HepG2 (cell line): ENCODE data around the gene PNPLA8. TPM values are rescaled to one million over a fixed set of nuclear protein-coding genes. Genes with fewer than 3 reads are reported as not detected.
"Not testable (repeated sequence)": the region's sequence is repeated elsewhere in the genome, so short reads cannot be mapped to it uniquely, and the experiment has no call there.

Source experiments
- ATAC-seq: fragments of 200-7000 bp; cut with Tn5 transposase; 3 replicates; pipeline ENCODE4 v1.9.1; 2020; ENCODE audit warnings: mild to moderate bottlenecking, moderate library complexity
- BruUV-seq: library from RNA; stranded (reverse); fragments of 400-500 nt; replicated peaks from 2 replicates; lab custom pipeline; 2021; lab: Mats Ljungman, UMichigan
- CTCF ChIA-PET: fragments of 300-600 bp; formaldehyde crosslinking; extraction: SDS; loops from one replicate; lab custom pipeline; 2021; ENCODE audit warnings: low total read pairs, inconsistent platforms, low intra/inter-chr PET ratio; lab: Yijun Ruan, JAX
- POLR2A ChIA-PET: fragments of 350-600 bp; sonication (Branson Sonifier 250); formaldehyde crosslinking; loops from one replicate; lab custom pipeline; 2020; ENCODE audit warnings: antibody characterized with exemption, inconsistent platforms; lab: Yijun Ruan, JAX
- DNase-seq: peaks from one replicate; pipeline ENCODE4 v3.0.0-alpha.2; 2015; ENCODE audit warnings: low spot score
- FAIRE-seq: peaks from 3 replicates; lab custom pipeline; 2011; peaks lifted over from hg19 to GRCh38; lab: Jason Lieb, UNC
- H2AFZ ChIP-seq: one replicate; pipeline ENCODE4 v1.6.1; 2011; ENCODE audit warnings: low read length, inconsistent platforms
- H3K27ac ChIP-seq: fragments of 300-600 bp; 3 replicates; pipeline ENCODE4 v1.8.0; 2011; ENCODE audit warnings: mixed run types, mild to moderate bottlenecking, mixed read lengths, low read length, inconsistent platforms; ENCODE audit not compliant: insufficient read depth; ENCODE audit errors: extremely low read length
- H3K27me3 ChIP-seq, 2 experiments: fragments of 200-600 bp in 1 of 2; 2 replicates in 1 of 2; 3 replicates in 1 of 2; pipeline versions ENCODE4 v1.6.0 to v1.8.0; 2011; ENCODE audit warnings: low read length in 2 of 2, mild to moderate bottlenecking in 2 of 2, moderate library complexity in 2 of 2, inconsistent platforms in 1 of 2; ENCODE audit not compliant: insufficient read depth in 2 of 2, control insufficient read depth in 1 of 2
- H3K36me3 ChIP-seq, 2 experiments: fragments of 200-600 bp in 1 of 2; replicated peaks in 1 of 2; 2 replicates in 1 of 2; 3 replicates in 1 of 2; pipeline versions ENCODE4 v1.5.1 to v1.8.0; 2011; ENCODE audit warnings: low read length in 2 of 2, inconsistent platforms in 1 of 2; ENCODE audit not compliant: insufficient read depth in 2 of 2, control insufficient read depth in 1 of 2
- H3K4me1 ChIP-seq: 2 replicates; pipeline ENCODE4 v1.5.1; 2012; ENCODE audit warnings: low read length, inconsistent platforms; ENCODE audit not compliant: insufficient read depth
- H3K4me2 ChIP-seq: 2 replicates; pipeline ENCODE4 v1.6.0; 2011; ENCODE audit warnings: low read depth, low read length, inconsistent platforms
- H3K4me3 ChIP-seq, 3 experiments: fragments of 200-600 bp in 1 of 3; sonication (generic), shearing (Covaris generic) in 1 of 3; replicated peaks in 1 of 3; 2 replicates each; pipeline ENCODE4 v1.5.1; 2011 to 2016; ENCODE audit warnings: low read length in 3 of 3, inconsistent platforms in 2 of 3, low read depth in 2 of 3, mild to moderate bottlenecking in 2 of 3, control low read depth in 1 of 3, mixed read lengths in 1 of 3; ENCODE audit not compliant: insufficient read depth in 1 of 3
- H3K79me2 ChIP-seq: one replicate; pipeline ENCODE4 v1.6.1; 2011; ENCODE audit warnings: low read length, inconsistent platforms; ENCODE audit not compliant: insufficient read depth
- H3K9ac ChIP-seq: 2 replicates; pipeline ENCODE4 v1.6.0; 2011; ENCODE audit warnings: mild to moderate bottlenecking, low read depth, low read length, inconsistent platforms; ENCODE audit not compliant: insufficient read depth
- H3K9me3 ChIP-seq: 2 replicates; pipeline ENCODE4 v1.5.1; 2012; ENCODE audit warnings: mild to moderate bottlenecking, low read length
- H4K20me1 ChIP-seq: 2 replicates; pipeline ENCODE4 v1.6.0; 2011; ENCODE audit warnings: inconsistent platforms, mild to moderate bottlenecking, low read length, moderate library complexity; ENCODE audit not compliant: insufficient read depth
- FOXA1 ChIP-seq, 2 experiments: fragments of 450-650 bp in 1 of 2; sonication (generic) in 1 of 2; formaldehyde crosslinking in 1 of 2; IDR thresholded peaks; 2 replicates each; pipeline versions ENCODE4 v1.4.0 to v1.6.1; 2016 to 2020; ENCODE audit warnings: missing genetic modification reagents in 1 of 2
- NCOA1 ChIP-seq: sonication (generic); formaldehyde crosslinking; IDR thresholded peaks from 2 replicates; pipeline ENCODE4 v1.9.0; 2021; ENCODE audit warnings: missing genetic modification reagents
- REPIN1 ChIP-seq: sonication (generic); formaldehyde crosslinking; IDR thresholded peaks from 2 replicates; pipeline ENCODE4 v1.8.0; 2022; ENCODE audit warnings: missing genetic modification reagents, low read depth, mild to moderate bottlenecking, borderline replicate concordance
- WGBS: methylation state at CpG from one replicate; pipeline ENCODE4 v1.1.6; 2017; ENCODE audit warnings: low lambda C conversion rate; 5-methylcytosine and 5-hydroxymethylcytosine counted together
- in situ Hi-C: cut with HindIII; loops from 2 replicates; pipeline ENCODE4 v1.10.0; 2017; ENCODE audit warnings: low pct_unique_long_range_greater_than_20kb; ENCODE audit not compliant: extremely low pct_ligation_motif_present
- intact Hi-C: fragments of 100-400 bp; cut with micrococcal nuclease; formaldehyde crosslinking; loops from one replicate; pipeline ENCODE4 v1.10.0; 2022; ENCODE audit not compliant: unreplicated experiment
- polyA plus RNA-seq, 8 experiments: library from polyadenylated mRNA; depleted of rRNA in 3 of 8; stranded (reverse) in 7 of 8; unstranded in 1 of 8; fragments of >200 nt; fragmentation: Illumina TruSeq in 4 of 8; extraction: Trizol in 4 of 8; gene quantifications; 2 replicates each; pipeline versions ENCODE4 v1.2.1 to v1.2.3, GENCODE V29; 2011 to 2016; ENCODE audit warnings: low read depth in 4 of 8, missing spikeins in 1 of 8, mixed read lengths in 1 of 8; ENCODE audit not compliant: insufficient read depth in 1 of 8
- total RNA-seq, 5 experiments: library from RNA; depleted of rRNA; stranded (reverse); fragments of >200 nt; fragmentation: Illumina TruSeq; extraction: Trizol; gene quantifications; 2 replicates each; pipeline ENCODE4 v1.2.3, GENCODE V29; 2016; ENCODE audit warnings: low read depth in 1 of 5

PNPLA8 gene
- total and polyA plus RNA-seq, 2 of the 13 experiments (the other 11 are each of a cell fraction or from before 2014, with no cell fraction given), result 6.3 to 11.4 TPM

- no peak for DNase-seq
- Histone ChIP-seq H3K9me3 (no peaks in the 10 kb centered on the region), H3K4me2 (no peak overlapping the region), H3K36me3 (no peaks in the 10 kb centered on the region), H2AFZ (no peak overlapping the region), H3K27me3 (peaks cover 0 to 4% of the 10 kb centered on the region in 2 experiments; a peak in 1 of 5 replicates), H4K20me1 (no peaks in the 10 kb centered on the region), H3K79me2 (no peaks in the 10 kb centered on the region), H3K27ac (no peak overlapping the region), H3K9ac (no peak overlapping the region), H3K4me3 (no peak overlapping the region), H3K4me1 (no peaks in the 10 kb centered on the region)
- in situ Hi-C loops (no loop called here), intact Hi-C loops (loop anchor here (10.0 kb wide), 1 partner anchor 223 kb away; no protein-coding TSS in a partner anchor)
- ATAC-seq, result no peak
- 7% methylated on average over 2 of the region's 2 CpGs for WGBS
- TF ChIP-seq REPIN1 (CRISPR knock-in tag) (no peak), FOXA1 (IDR thresholded peaks at IDR 0.05) (no peak), FOXA1 (CRISPR knock-in tag; IDR thresholded peaks at IDR 0.05) (no peak), NCOA1 (CRISPR knock-in tag) (no peak)
- BruUV-seq, result no TSS peak
- ChIA-PET POLR2A (no interaction called here), CTCF (no interaction called here)
- no peak for FAIRE-seq
These were observed 58.5 kb downstream of the PNPLA8 start for GRCh38 chr7:108467391-108467790.

GRCh38 chr7:108466322-108466721 is 59.6 kb downstream of the PNPLA8 start:
- BruUV-seq, FAIRE-seq, in situ Hi-C loops, H3K4me2 ChIP-seq, H3K27me3 ChIP-seq, ATAC-seq, POLR2A ChIA-PET, DNase-seq, H3K79me2 ChIP-seq, H3K36me3 ChIP-seq, H3K4me3 ChIP-seq, H4K20me1 ChIP-seq, H3K27ac ChIP-seq, H2AFZ ChIP-seq, H3K4me1 ChIP-seq, H3K9ac ChIP-seq, H3K9me3 ChIP-seq, CTCF ChIA-PET: not testable (repeated sequence)
- intact Hi-C loops, result loop anchor here (10.0 kb wide), 1 partner anchor 222 kb away; no protein-coding TSS in a partner anchor
- 0% methylated on average over 2 of the region's 2 CpGs for WGBS
